Measurements from ENCODE around the gene EGLN2. TPM values are rescaled to one million over a fixed set of nuclear protein-coding genes. Genes with fewer than 3 reads are reported as not detected.

The EGLN2 gene
- total RNA-seq, 1 experiment from 2014 or later: 131 TPM

GRCh38 chr19:40762754-40763470 lies 36.1 kb upstream of the EGLN2 start:
- Histone ChIP-seq H3K79me1 (ENCODE audit: insufficient read depth, low read depth, low read length, poor library complexity, severe bottlenecking) (no peaks in the 10 kb centered on the region), H3K14ac (ENCODE audit: insufficient read depth, low read length) (no peak overlapping the region), H3K27ac (ENCODE audit: insufficient read length, low read depth, low read length) (no peak overlapping the region), H3K23me2 (ENCODE audit: insufficient read length, low read depth, low read length, poor library complexity, severe bottlenecking) (no peaks in the 10 kb centered on the region), H3T11ph (ENCODE audit: low read length) (no peak overlapping the region), H3K9ac (ENCODE audit: extremely low read depth, insufficient read length, low read length) (no peak overlapping the region), H3K56ac (ENCODE audit: insufficient read length, low read depth, low read length) (no peak overlapping the region), H2BK12ac (ENCODE audit: insufficient read length, low read depth, low read length) (no peak overlapping the region), H2BK15ac (ENCODE audit: low read depth, low read length) (no peak overlapping the region), H2AK5ac (ENCODE audit: insufficient read length, low read length) (no peak overlapping the region), H2BK120ac (ENCODE audit: low read depth, low read length, poor library complexity, severe bottlenecking) (no peak overlapping the region), H2BK5ac (ENCODE audit: insufficient read length, low read length) (no peak overlapping the region), H3K4ac (ENCODE audit: low read depth, low read length) (no peak overlapping the region), H4K5ac (ENCODE audit: insufficient read length, low read depth, low read length) (no peak overlapping the region), H3K79me2 (ENCODE audit: insufficient read depth, low read length) (no peaks in the 10 kb centered on the region), H2AFZ (ENCODE audit: low read length) (no peak overlapping the region), H4K8ac (replicated peaks; ENCODE audit: insufficient read length, low read depth, low read length) (no peak overlapping the region), H2BK20ac (ENCODE audit: low read depth, low read length, poor library complexity, severe bottlenecking) (no peak overlapping the region), H3K23ac (ENCODE audit: insufficient read length, low read depth, low read length) (no peak overlapping the region), H3K4me2 (ENCODE audit: insufficient read depth, insufficient read length, low read length) (no peak overlapping the region), H4K91ac (ENCODE audit: insufficient read length, low read depth, low read length) (no peak overlapping the region), H3K4me1 (ENCODE audit: insufficient read depth, low read length) (no peaks in the 10 kb centered on the region), H3K18ac (ENCODE audit: insufficient read length, low read depth, low read length) (no peak overlapping the region), H4K20me1 (ENCODE audit: control insufficient read depth, insufficient read depth, insufficient read length) (no peaks in the 10 kb centered on the region), H3K27me3 (ENCODE audit: insufficient read depth, low read length) (no peaks in the 10 kb centered on the region), H3K9me3 (ENCODE audit: control insufficient read depth, low read depth, low read length) (no peaks in the 10 kb centered on the region)
- no peaks in the 10 kb centered on the region for H3K4me1 Mint-ChIP-seq
- DNase-seq: no peak
- TF ChIP-seq, protein P1, sequence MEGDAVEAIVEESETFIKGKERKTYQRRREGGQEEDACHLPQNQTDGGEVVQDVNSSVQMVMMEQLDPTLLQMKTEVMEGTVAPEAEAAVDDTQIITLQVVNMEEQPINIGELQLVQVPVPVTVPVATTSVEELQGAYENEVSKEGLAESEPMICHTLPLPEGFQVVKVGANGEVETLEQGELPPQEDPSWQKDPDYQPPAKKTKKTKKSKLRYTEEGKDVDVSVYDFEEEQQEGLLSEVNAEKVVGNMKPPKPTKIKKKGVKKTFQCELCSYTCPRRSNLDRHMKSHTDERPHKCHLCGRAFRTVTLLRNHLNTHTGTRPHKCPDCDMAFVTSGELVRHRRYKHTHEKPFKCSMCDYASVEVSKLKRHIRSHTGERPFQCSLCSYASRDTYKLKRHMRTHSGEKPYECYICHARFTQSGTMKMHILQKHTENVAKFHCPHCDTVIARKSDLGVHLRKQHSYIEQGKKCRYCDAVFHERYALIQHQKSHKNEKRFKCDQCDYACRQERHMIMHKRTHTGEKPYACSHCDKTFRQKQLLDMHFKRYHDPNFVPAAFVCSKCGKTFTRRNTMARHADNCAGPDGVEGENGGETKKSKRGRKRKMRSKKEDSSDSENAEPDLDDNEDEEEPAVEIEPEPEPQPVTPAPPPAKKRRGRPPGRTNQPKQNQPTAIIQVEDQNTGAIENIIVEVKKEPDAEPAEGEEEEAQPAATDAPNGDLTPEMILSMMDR (conservative IDR thresholded peaks at IDR 0.05): no peak
- no peaks in the 10 kb centered on the region for H3K9me3 Mint-ChIP-seq
- no CpG with 5 or more reads among the region's 17 CpGs for WGBS (ENCODE audit: extremely low coverage, insufficient read length, low lambda C conversion rate)
- H3K4me3 Mint-ChIP-seq: no peak overlapping the region
- peak overlapping the region in 2 of 3 experiments; percentile 53 to 83; a peak in 3 of 7 replicates for H3K27ac Mint-ChIP-seq
- H3K27me3 Mint-ChIP-seq (ENCODE audit: low read depth): no peaks in the 10 kb centered on the region
- H3K36me3 Mint-ChIP-seq (ENCODE audit: insufficient read depth in 1 of 3, low read depth in 3 of 3): peaks cover 66 to 91% (median 79%) of the 10 kb centered on the region in 3 experiments
